A549 (cell line): ENCODE data around the gene CREM. TPM values are rescaled to one million over a fixed set of nuclear protein-coding genes. Genes with fewer than 3 reads are reported as not detected.
A peak's percentile ranks its signal among the peaks of the same experiment; 100 is the strongest.

Source experiments
- ATAC-seq, 2 experiments: fragments of 200-7000 bp in 1 of 2; fragments of >200 bp in 1 of 2; cut with Nextera tagmentation in 1 of 2; cut with Tn5 transposase in 1 of 2; 3 replicates each; pipeline versions ENCODE4 v1.8.0 to v1.9.1; 2018 to 2020; ENCODE audit warnings: mild to moderate bottlenecking in 1 of 2, moderate library complexity in 1 of 2
- CTCF ChIA-PET: fragments of 300-600 bp; sonication (Branson Sonifier 250); formaldehyde crosslinking; extraction: SDS; loops from one replicate; lab custom pipeline; 2021; ENCODE audit warnings: antibody characterized with exemption, inconsistent platforms; lab: Yijun Ruan, JAX
- POLR2A ChIA-PET: fragments of 350-600 bp; formaldehyde crosslinking; extraction: SDS; loops from one replicate; lab custom pipeline; 2021; ENCODE audit warnings: antibody characterized with exemption, inconsistent platforms; lab: Yijun Ruan, JAX
- DNase-seq, 2 experiments: peaks; one replicate each; pipeline versions ENCODE4 v3.0.0 to v3.0.0-alpha.2; 2011 to 2016; ENCODE audit warnings: low read depth in 1 of 2, low spot score in 1 of 2
- FAIRE-seq: peaks from 2 replicates; lab custom pipeline; 2011; peaks lifted over from hg19 to GRCh38; lab: Jason Lieb, UNC
- H3K27ac ChIP-seq, 2 experiments: fragments of >200 bp; sonication (Bioruptor Twin); formaldehyde crosslinking; 3 replicates each; pipeline ENCODE4 v1.5.1; 2016 to 2017
- H3K4me1 ChIP-seq: fragments of >200 bp; sonication (Bioruptor Twin); formaldehyde crosslinking; 3 replicates; pipeline ENCODE4 v1.6.1; 2016
- H3K4me2 ChIP-seq: fragments of >200 bp; sonication (Bioruptor Twin); formaldehyde crosslinking; 3 replicates; pipeline ENCODE4 v1.6.1; 2016
- H3K4me3 ChIP-seq: fragments of >200 bp; sonication (Bioruptor Twin); formaldehyde crosslinking; 3 replicates; pipeline ENCODE4 v1.5.1; 2016
- H3K9me3 ChIP-seq: fragments of >200 bp; sonication (Bioruptor Twin); formaldehyde crosslinking; 3 replicates; pipeline ENCODE4 v1.6.1; 2016
- CBX8 ChIP-seq: fragments of 200-600 bp; sonication (generic); IDR thresholded peaks from 2 replicates; pipeline ENCODE4 v1.6.1; 2016
- CEBPB ChIP-seq, 2 experiments: fragments of >200 bp in 1 of 2; sonication (Bioruptor Twin) in 1 of 2; formaldehyde crosslinking in 1 of 2; IDR thresholded peaks; 2 replicates each; pipeline ENCODE4 v1.6.1; 2012 to 2016
- FOSL2 ChIP-seq, 2 experiments: fragments of 450-650 bp in 1 of 2; fragments of >200 bp in 1 of 2; sonication (Bioruptor Twin) in 1 of 2; formaldehyde crosslinking; IDR thresholded peaks; 2 replicates each; pipeline versions ENCODE4 v1.5.0 to v1.6.1; 2016 to 2020; ENCODE audit warnings: mild to moderate bottlenecking in 1 of 2, moderate library complexity in 1 of 2
- GATA3 ChIP-seq: IDR thresholded peaks from 2 replicates; pipeline ENCODE4 v1.6.1; 2012; ENCODE audit warnings: borderline replicate concordance
- HMGXB4 ChIP-seq: fragments of 250-450 bp; sonication (Bioruptor Pico); IDR thresholded peaks from 2 replicates; pipeline ENCODE4 v1.5.0; 2021; ENCODE audit warnings: mild to moderate bottlenecking, moderate library complexity, borderline replicate concordance
- HOXA7 ChIP-seq: fragments of 250-450 bp; sonication (Bioruptor Pico); IDR thresholded peaks from 2 replicates; pipeline ENCODE4 v1.5.0; 2020; ENCODE audit warnings: mild to moderate bottlenecking, moderate library complexity
- KDM1A ChIP-seq: fragments of 200-600 bp; sonication (generic); IDR thresholded peaks from 2 replicates; pipeline ENCODE4 v1.6.1; 2016; ENCODE audit warnings: low read depth, mild to moderate bottlenecking
- MAZ ChIP-seq: fragments of 150-350 bp; IDR thresholded peaks from 2 replicates; pipeline ENCODE4 v1.6.1; 2014; ENCODE audit warnings: antibody characterized with exemption, low read depth, low read length, borderline replicate concordance
- RAD21 ChIP-seq, 2 experiments: fragments of >200 bp in 1 of 2; sonication (Bioruptor Twin) in 1 of 2; formaldehyde crosslinking in 1 of 2; IDR thresholded peaks in 1 of 2; conservative IDR thresholded peaks in 1 of 2; 2 replicates in 1 of 2; 3 replicates in 1 of 2; pipeline ENCODE4 v1.6.1; 2012 to 2018; ENCODE audit warnings: inconsistent platforms in 1 of 2
- TFCP2L1 ChIP-seq: fragments of 250-450 bp; sonication (Bioruptor Pico); IDR thresholded peaks from 2 replicates; pipeline ENCODE4 v1.5.0; 2021; ENCODE audit warnings: mild to moderate bottlenecking
- ZC3H11A ChIP-seq: fragments of 450-650 bp; IDR thresholded peaks from 2 replicates; pipeline ENCODE4 v1.6.1; 2014; ENCODE audit warnings: antibody characterized with exemption, mild to moderate bottlenecking
- ZNF302 ChIP-seq: fragments of 250-450 bp; sonication (Bioruptor Pico); IDR thresholded peaks from 2 replicates; pipeline ENCODE4 v1.9.0; 2021; ENCODE audit warnings: inconsistent platforms, mild to moderate bottlenecking, moderate library complexity
- WGBS: methylation state at CpG from one replicate; pipeline ENCODE4 v1.1.6; 2017; ENCODE audit errors: missing lambda C conversion rate; 5-methylcytosine and 5-hydroxymethylcytosine counted together
- polyA plus RNA-seq, 4 experiments: library from polyadenylated mRNA; depleted of rRNA in 3 of 4; stranded (reverse); fragments of >200 nt; fragmentation: RNase III in 1 of 4; extraction: RNeasy Plus Mini Kit Qiagen cat#74134 plus additional on column Dnase treatment in 1 of 4; gene quantifications; 2 replicates in 3 of 4; 3 replicates in 1 of 4; pipeline ENCODE4 v1.2.3, GENCODE V29; 2011 to 2017
- TF ChIP-seq, protein P1 (sequence below): fragments of 200-600 bp; sonication (generic); IDR thresholded peaks from 2 replicates; pipeline ENCODE4 v1.6.1; 2016; ENCODE audit warnings: antibody characterized with exemption, mild to moderate bottlenecking, moderate library complexity
- TF ChIP-seq, protein P2 (sequence below): fragments of >200 bp; sonication (Bioruptor Twin); formaldehyde crosslinking; IDR thresholded peaks from 2 replicates; pipeline ENCODE4 v1.6.1; 2016

The CREM gene
- polyA plus RNA-seq, 2 of the 4 experiments (the other 2 are of a cell fraction), result 53.3 to 112 TPM

GRCh38 chr10:35178331-35178730 is 51.7 kb downstream of the CREM start:
- 96% methylated on average over 9 of the region's 9 CpGs for WGBS
- no peak for FAIRE-seq
- H3K9me3 ChIP-seq, result no peaks in the 10 kb centered on the region

GRCh38 chr10:35182631-35183510 is 56.2 kb downstream of the CREM start:
- WGBS, result 84% methylated on average over 8 of the region's 8 CpGs
- no peak for TF ChIP-seq FOSL2 (IDR thresholded peaks at IDR 0.05)
- TF ChIP-seq FOSL2 (CRISPR knock-in tag; IDR thresholded peaks at IDR 0.05), result no peak
- no peak overlapping the region for H3K4me2 ChIP-seq
- ATAC-seq, result no peak
- H3K4me1 ChIP-seq, result no peaks in the 10 kb centered on the region
- POLR2A ChIA-PET, result no interaction called here
- no peak overlapping the region for H3K27ac ChIP-seq
- CTCF ChIA-PET, result interaction anchor here (0.9 to 3.7 kb wide), 5 partner anchors 11 to 67 kb away, joined by 3 to 21 read pairs (median 3); no protein-coding TSS in a partner anchor
- H3K9me3 ChIP-seq, result no peaks in the 10 kb centered on the region
- H3K4me3 ChIP-seq, result no peak overlapping the region
- peak; percentile 28 for FAIRE-seq
- no peak for DNase-seq

More at GRCh38 chr10:35178331-35178730, 51.7 kb downstream of the CREM start:
- H3K4me1 ChIP-seq, result no peaks in the 10 kb centered on the region
- CTCF ChIA-PET, result interaction anchor here (0.9 to 4.8 kb wide), 3 partner anchors 14 to 52 kb away, joined by 3 to 21 read pairs (median 4); partner anchors contain the start of gene CREM
- TF ChIP-seq KDM1A, result no peak
- TF ChIP-seq RAD21 (conservative IDR thresholded peaks at IDR 0.05 in 1 of 2, IDR thresholded peaks at IDR 0.05 in 1 of 2), result no peak
- no peak for TF ChIP-seq HMGXB4 (CRISPR knock-in tag)
- TF ChIP-seq, all 56 proteins: peak for 0
- H3K4me2 ChIP-seq, result no peak overlapping the region
- H3K27ac ChIP-seq, result no peak overlapping the region
- H3K4me3 ChIP-seq, result no peak overlapping the region
- ATAC-seq (no peak), DNase-seq (no peak)
- POLR2A ChIA-PET, result no interaction called here

DNA sequence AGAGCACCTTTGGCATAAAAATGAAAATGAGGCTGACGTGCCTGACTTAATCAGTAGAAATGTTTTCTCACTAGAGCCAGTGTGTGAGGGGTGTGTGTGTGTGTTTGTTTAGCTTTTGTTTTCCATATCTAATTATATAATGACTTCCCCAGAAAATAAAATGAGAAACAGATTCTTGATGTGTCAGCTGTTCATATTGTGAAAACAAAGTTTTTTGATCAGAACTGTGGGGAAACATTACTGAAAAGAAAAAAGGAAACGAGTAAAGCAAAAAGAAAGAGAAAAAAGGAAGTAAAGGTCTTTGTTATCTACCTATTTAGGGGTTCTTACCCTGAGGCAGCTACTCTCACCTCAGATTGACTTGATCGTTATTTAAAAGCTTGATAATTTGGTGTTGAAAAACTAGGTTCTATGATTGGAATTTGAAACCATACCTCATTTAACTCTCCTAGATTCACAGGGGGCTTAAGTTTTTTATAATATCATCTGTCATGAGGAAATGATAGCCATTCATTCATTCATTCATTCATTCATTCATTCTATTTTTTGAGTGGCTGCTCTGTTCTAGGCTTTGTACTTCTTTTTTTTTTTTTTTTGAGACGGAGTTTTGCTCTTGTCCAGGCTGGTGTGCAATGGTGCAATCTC is 58.0 kb downstream of the CREM start:
- H3K4me2 ChIP-seq, result no peak overlapping the region
- ATAC-seq, result no peak
- H3K4me1 ChIP-seq, result no peaks in the 10 kb centered on the region
- no peaks in the 10 kb centered on the region for H3K9me3 ChIP-seq
- H3K27ac ChIP-seq, result no peak overlapping the region
- CTCF ChIA-PET, result interaction anchor here (0.6 to 3.7 kb wide), 3 partner anchors 10 to 65 kb away, joined by 3 to 21 read pairs (median 3); no protein-coding TSS in a partner anchor
- no peak for DNase-seq
- POLR2A ChIA-PET, result interaction anchor here (1.1 kb wide), 1 partner anchor 58 kb away, joined by 4 read pairs; the partner anchor contains the start of gene CREM
- TF ChIP-seq ZNF302 (CRISPR knock-in tag) (no peak), CEBPB (IDR thresholded peaks at IDR 0.05) (no peak), FOSL2 (IDR thresholded peaks at IDR 0.05) (no peak), FOSL2 (CRISPR knock-in tag; IDR thresholded peaks at IDR 0.05) (no peak), HMGXB4 (CRISPR knock-in tag) (no peak), TFCP2L1 (CRISPR knock-in tag) (no peak), CBX8 (no peak), ZC3H11A (no peak), MAZ (no peak), GATA3 (no peak), HOXA7 (no peak)
- TF ChIP-seq, protein P1, sequence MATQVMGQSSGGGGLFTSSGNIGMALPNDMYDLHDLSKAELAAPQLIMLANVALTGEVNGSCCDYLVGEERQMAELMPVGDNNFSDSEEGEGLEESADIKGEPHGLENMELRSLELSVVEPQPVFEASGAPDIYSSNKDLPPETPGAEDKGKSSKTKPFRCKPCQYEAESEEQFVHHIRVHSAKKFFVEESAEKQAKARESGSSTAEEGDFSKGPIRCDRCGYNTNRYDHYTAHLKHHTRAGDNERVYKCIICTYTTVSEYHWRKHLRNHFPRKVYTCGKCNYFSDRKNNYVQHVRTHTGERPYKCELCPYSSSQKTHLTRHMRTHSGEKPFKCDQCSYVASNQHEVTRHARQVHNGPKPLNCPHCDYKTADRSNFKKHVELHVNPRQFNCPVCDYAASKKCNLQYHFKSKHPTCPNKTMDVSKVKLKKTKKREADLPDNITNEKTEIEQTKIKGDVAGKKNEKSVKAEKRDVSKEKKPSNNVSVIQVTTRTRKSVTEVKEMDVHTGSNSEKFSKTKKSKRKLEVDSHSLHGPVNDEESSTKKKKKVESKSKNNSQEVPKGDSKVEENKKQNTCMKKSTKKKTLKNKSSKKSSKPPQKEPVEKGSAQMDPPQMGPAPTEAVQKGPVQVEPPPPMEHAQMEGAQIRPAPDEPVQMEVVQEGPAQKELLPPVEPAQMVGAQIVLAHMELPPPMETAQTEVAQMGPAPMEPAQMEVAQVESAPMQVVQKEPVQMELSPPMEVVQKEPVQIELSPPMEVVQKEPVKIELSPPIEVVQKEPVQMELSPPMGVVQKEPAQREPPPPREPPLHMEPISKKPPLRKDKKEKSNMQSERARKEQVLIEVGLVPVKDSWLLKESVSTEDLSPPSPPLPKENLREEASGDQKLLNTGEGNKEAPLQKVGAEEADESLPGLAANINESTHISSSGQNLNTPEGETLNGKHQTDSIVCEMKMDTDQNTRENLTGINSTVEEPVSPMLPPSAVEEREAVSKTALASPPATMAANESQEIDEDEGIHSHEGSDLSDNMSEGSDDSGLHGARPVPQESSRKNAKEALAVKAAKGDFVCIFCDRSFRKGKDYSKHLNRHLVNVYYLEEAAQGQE, result no peak
- TF ChIP-seq, protein P2, sequence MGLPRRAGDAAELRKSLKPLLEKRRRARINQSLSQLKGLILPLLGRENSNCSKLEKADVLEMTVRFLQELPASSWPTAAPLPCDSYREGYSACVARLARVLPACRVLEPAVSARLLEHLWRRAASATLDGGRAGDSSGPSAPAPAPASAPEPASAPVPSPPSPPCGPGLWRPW, result no peak
- TF ChIP-seq, all 56 proteins: peak for 0
- H3K4me3 ChIP-seq, result no peak overlapping the region
- 90% methylated on average over 4 of the region's 4 CpGs for WGBS
- no peak for FAIRE-seq
